ENCODE results near the gene HERPUD2.

GRCh38 chr7:35722054-35722849 lies 27.3 kb upstream of the HERPUD2 start:
- TF ChIP-seq CTCF (IDR thresholded peaks at IDR 0.05) (no peak), POLR2A (IDR thresholded peaks at IDR 0.05) (no peak)

Data from prostate gland (tissue), 2 donors.